SIG-M5 treated with dmso at 0.1 percent for 504 hours (cell line): ENCODE measurements around the gene KAZALD1.
A peak's percentile ranks its signal among the peaks of the same experiment; 100 is the strongest.

Experiments used
- DNase-seq: peaks from one replicate; lab custom pipeline; 2025; ENCODE audit not compliant: unreplicated experiment; lab: John Stamatoyannopoulos, UW

Gene KAZALD1

GRCh38 chr10:101047961-101048892 lies 13.6 kb upstream of the KAZALD1 start:
- DNase-seq = no peak

GRCh38 chr10:101050208-101051069 lies 11.3 kb upstream of the KAZALD1 start:
- peak; percentile 29 for DNase-seq

GRCh38 chr10:101052285-101052684 lies 9.5 kb upstream of the KAZALD1 start:
- no peak for DNase-seq

GRCh38 chr10:101053516-101053915 lies 8.3 kb upstream of the KAZALD1 start:
- no peak for DNase-seq

- no peak for DNase-seq
Observed at GRCh38 chr10:101054351-101054750, 7.4 kb upstream of the KAZALD1 start.

GRCh38 chr10:101054876-101055275 lies 6.9 kb upstream of the KAZALD1 start:
- no peak for DNase-seq

GRCh38 chr10:101055411-101055810 lies 6.4 kb upstream of the KAZALD1 start:
- DNase-seq = no peak

- DNase-seq = no peak
Observed at GRCh38 chr10:101056365-101057151, 5.2 kb upstream of the KAZALD1 start.

GRCh38 chr10:101060036-101060950 lies 1.5 kb upstream of the KAZALD1 start:
- peak; percentile 92 for DNase-seq

GRCh38 chr10:101060951-101061623 lies 702 bp upstream of the KAZALD1 start:
- peak; percentile 79 for DNase-seq

- no peak for DNase-seq
Observed at GRCh38 chr10:101062232-101063049, 652 bp downstream of the KAZALD1 start.

- no peak for DNase-seq
Observed at GRCh38 chr10:101063050-101063525, 1.3 kb downstream of the KAZALD1 start.

GRCh38 chr10:101063548-101064414 lies 2.0 kb downstream of the KAZALD1 start:
- DNase-seq = no peak

- no peak for DNase-seq
Observed at GRCh38 chr10:101064415-101065030, 2.7 kb downstream of the KAZALD1 start.

- DNase-seq = no peak
Observed at GRCh38 chr10:101065481-101066145, 3.8 kb downstream of the KAZALD1 start.

- peak; percentile 35 for DNase-seq
Observed at GRCh38 chr10:101066146-101066895, 4.5 kb downstream of the KAZALD1 start.
